Measurements from ENCODE around the gene REEP2. TPM values are rescaled to one million over a fixed set of nuclear protein-coding genes. Genes with fewer than 3 reads are reported as not detected.
A peak's percentile ranks its signal among the peaks of the same experiment; 100 is the strongest.

The REEP2 gene
- polyA plus RNA-seq, 2 of the 4 experiments (the other 2 are of a cell fraction) = 4.6 to 5.1 TPM

DNA sequence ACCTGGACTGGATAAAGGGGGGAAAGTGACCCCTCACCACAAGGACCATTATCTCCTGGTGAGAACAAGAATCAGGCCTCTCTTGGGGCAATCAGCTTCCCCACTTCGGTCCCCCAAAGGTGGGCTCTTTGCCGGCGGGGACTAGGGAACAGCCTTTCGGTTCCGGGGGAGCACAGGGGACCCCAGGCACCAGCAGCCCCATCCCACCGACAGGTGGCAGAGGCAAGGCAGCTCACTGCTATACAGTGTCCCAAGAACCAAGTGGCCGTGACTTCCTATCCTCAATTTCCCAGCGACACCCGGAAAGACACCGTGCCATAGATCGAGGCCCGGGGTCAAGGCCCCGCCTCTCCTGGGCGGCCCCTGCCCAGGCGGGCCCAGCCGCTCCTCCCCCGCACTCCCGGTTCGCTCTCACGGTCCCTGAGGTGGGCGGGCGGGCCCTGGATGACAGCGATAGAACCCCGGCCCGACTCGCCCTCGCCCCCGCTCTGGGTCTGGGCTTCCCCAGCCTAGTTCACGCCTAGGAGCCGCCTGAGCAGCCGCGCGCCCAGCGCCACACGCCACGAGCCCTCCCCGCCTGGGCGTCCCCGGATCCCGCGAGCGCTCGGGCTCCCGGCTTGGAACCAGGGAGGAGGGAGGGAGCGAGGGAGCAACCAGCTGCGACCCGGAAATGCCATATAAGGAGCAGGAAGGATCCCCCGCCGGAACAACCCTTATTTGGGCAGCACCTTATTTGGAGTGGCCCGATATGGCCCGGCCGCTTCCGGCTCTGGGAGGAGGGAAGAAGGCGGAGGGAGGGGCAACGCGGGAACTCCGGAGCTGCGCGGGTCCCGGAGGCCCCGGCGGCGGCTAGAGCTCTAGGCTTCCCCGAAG, 25.8 kb downstream of the REEP2 start:
- H3K27ac ChIP-seq = peak overlapping the region; percentile 95 to 96
- H3K4me3 ChIP-seq = peak overlapping the region; percentile 66
- ATAC-seq (peak; percentile 60 to 75), FAIRE-seq (no peak), DNase-seq (ENCODE audit: low read depth in 1 of 2, low spot score in 1 of 2) (peak; percentile 94 to 97)
- ChIA-PET CTCF (interaction anchor here (1.0 to 14.7 kb wide), 18 partner anchors 9 to 285 kb away, joined by 3 to 199 read pairs (median 4); no protein-coding TSS in a partner anchor), POLR2A (interaction anchor here (0.6 to 3.3 kb wide), 22 partner anchors 9 to 251 kb away, joined by 3 to 34 read pairs (median 4); partner anchors contain the start of genes CDC23, CDC25C, ETF1 and FAM53C)
- no peaks in the 10 kb centered on the region for H3K9me3 ChIP-seq
- H3K4me1 ChIP-seq = peaks cover 12% of the 10 kb centered on the region
- peak overlapping the region; percentile 95 for H3K4me2 ChIP-seq
- WGBS (ENCODE audit: missing lambda C conversion rate) = 2% methylated on average over 27 of the region's 64 CpGs
- no peak for TF ChIP-seq FOXS1 (CRISPR knock-in tag; IDR thresholded peaks at IDR 0.05)
- TF ChIP-seq, protein P1, sequence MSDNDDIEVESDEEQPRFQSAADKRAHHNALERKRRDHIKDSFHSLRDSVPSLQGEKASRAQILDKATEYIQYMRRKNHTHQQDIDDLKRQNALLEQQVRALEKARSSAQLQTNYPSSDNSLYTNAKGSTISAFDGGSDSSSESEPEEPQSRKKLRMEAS (IDR thresholded peaks at IDR 0.05) = peak; percentile 51; the same call in 1 of the 2 replicates
- 0 out of 2 replicates have a peak, but pooled peaks have one; percentile 59 for TF ChIP-seq TFCP2L1 (CRISPR knock-in tag; IDR thresholded peaks at IDR 0.05)
- TF ChIP-seq SREBF2 (IDR thresholded peaks at IDR 0.05) = no peak
- 0 out of 2 replicates have a peak, but pooled peaks have one; percentile 21 for TF ChIP-seq HOXB5 (CRISPR knock-in tag; IDR thresholded peaks at IDR 0.05)
- TF ChIP-seq RARB (CRISPR knock-in tag; IDR thresholded peaks at IDR 0.05) = peak; percentile 15; the same call in 1 of the 2 replicates
- TF ChIP-seq ZFP36 (IDR thresholded peaks at IDR 0.05; ENCODE audit: borderline replicate concordance, partially characterized antibody) = peak; percentile 100
- TF ChIP-seq, protein P2, sequence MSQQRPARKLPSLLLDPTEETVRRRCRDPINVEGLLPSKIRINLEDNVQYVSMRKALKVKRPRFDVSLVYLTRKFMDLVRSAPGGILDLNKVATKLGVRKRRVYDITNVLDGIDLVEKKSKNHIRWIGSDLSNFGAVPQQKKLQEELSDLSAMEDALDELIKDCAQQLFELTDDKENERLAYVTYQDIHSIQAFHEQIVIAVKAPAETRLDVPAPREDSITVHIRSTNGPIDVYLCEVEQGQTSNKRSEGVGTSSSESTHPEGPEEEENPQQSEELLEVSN (IDR thresholded peaks at IDR 0.05; ENCODE audit: borderline replicate concordance, low read depth) = peak; percentile 29; the same call in 1 of the 2 replicates
- TF ChIP-seq, protein P3, sequence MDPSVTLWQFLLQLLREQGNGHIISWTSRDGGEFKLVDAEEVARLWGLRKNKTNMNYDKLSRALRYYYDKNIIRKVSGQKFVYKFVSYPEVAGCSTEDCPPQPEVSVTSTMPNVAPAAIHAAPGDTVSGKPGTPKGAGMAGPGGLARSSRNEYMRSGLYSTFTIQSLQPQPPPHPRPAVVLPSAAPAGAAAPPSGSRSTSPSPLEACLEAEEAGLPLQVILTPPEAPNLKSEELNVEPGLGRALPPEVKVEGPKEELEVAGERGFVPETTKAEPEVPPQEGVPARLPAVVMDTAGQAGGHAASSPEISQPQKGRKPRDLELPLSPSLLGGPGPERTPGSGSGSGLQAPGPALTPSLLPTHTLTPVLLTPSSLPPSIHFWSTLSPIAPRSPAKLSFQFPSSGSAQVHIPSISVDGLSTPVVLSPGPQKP (IDR thresholded peaks at IDR 0.05; ENCODE audit: low read depth, low read length) = peak; percentile 100
- TF ChIP-seq MAZ (IDR thresholded peaks at IDR 0.05; ENCODE audit: borderline replicate concordance, low read depth, low read length) = peak; percentile 79; the same call in 1 of the 2 replicates
- TF ChIP-seq, protein P4, sequence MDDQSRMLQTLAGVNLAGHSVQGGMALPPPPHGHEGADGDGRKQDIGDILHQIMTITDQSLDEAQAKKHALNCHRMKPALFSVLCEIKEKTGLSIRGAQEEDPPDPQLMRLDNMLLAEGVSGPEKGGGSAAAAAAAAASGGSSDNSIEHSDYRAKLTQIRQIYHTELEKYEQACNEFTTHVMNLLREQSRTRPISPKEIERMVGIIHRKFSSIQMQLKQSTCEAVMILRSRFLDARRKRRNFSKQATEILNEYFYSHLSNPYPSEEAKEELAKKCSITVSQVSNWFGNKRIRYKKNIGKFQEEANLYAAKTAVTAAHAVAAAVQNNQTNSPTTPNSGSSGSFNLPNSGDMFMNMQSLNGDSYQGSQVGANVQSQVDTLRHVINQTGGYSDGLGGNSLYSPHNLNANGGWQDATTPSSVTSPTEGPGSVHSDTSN (IDR thresholded peaks at IDR 0.05) = no peak
- TF ChIP-seq POLR2AphosphoS2 (conservative IDR thresholded peaks at IDR 0.05; ENCODE audit: low read length) = 0 out of 2 replicates have a peak, but pooled peaks have one; percentile 20
- TF ChIP-seq FOSB (CRISPR knock-in tag; IDR thresholded peaks at IDR 0.05) = no peak; the same call in 1 of the 2 replicates
- TF ChIP-seq KDM5A (IDR thresholded peaks at IDR 0.05) = no peak
- TF ChIP-seq, protein P5, sequence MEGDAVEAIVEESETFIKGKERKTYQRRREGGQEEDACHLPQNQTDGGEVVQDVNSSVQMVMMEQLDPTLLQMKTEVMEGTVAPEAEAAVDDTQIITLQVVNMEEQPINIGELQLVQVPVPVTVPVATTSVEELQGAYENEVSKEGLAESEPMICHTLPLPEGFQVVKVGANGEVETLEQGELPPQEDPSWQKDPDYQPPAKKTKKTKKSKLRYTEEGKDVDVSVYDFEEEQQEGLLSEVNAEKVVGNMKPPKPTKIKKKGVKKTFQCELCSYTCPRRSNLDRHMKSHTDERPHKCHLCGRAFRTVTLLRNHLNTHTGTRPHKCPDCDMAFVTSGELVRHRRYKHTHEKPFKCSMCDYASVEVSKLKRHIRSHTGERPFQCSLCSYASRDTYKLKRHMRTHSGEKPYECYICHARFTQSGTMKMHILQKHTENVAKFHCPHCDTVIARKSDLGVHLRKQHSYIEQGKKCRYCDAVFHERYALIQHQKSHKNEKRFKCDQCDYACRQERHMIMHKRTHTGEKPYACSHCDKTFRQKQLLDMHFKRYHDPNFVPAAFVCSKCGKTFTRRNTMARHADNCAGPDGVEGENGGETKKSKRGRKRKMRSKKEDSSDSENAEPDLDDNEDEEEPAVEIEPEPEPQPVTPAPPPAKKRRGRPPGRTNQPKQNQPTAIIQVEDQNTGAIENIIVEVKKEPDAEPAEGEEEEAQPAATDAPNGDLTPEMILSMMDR (IDR thresholded peaks at IDR 0.05) = peak; percentile 47; the same call in 2 of the 3 replicates
- no peak for TF ChIP-seq SMC3 (IDR thresholded peaks at IDR 0.05)
- no peak for TF ChIP-seq BHLHE40 (IDR thresholded peaks at IDR 0.05; ENCODE audit: low read depth, low read length)
- TF ChIP-seq MYC (IDR thresholded peaks at IDR 0.05; ENCODE audit: borderline replicate concordance, low read length) = no peak; the same call in 1 of the 2 replicates
- TF ChIP-seq HDAC2 (IDR thresholded peaks at IDR 0.05) = no peak
- peak; percentile 57; the same call in 1 of the 2 replicates for TF ChIP-seq PHF8 (IDR thresholded peaks at IDR 0.05; ENCODE audit: borderline replicate concordance, low read depth)
- TF ChIP-seq, protein P6, sequence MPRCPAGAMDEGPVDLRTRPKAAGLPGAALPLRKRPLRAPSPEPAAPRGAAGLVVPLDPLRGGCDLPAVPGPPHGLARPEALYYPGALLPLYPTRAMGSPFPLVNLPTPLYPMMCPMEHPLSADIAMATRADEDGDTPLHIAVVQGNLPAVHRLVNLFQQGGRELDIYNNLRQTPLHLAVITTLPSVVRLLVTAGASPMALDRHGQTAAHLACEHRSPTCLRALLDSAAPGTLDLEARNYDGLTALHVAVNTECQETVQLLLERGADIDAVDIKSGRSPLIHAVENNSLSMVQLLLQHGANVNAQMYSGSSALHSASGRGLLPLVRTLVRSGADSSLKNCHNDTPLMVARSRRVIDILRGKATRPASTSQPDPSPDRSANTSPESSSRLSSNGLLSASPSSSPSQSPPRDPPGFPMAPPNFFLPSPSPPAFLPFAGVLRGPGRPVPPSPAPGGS (IDR thresholded peaks at IDR 0.05) = peak; percentile 58; the same call in 1 of the 3 replicates
- no peak for TF ChIP-seq EHF (CRISPR knock-in tag; IDR thresholded peaks at IDR 0.05)
- TF ChIP-seq, protein P7, sequence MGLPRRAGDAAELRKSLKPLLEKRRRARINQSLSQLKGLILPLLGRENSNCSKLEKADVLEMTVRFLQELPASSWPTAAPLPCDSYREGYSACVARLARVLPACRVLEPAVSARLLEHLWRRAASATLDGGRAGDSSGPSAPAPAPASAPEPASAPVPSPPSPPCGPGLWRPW (IDR thresholded peaks at IDR 0.05) = no peak
- TF ChIP-seq NPAS2 (CRISPR knock-in tag; IDR thresholded peaks at IDR 0.05; ENCODE audit: borderline replicate concordance) = no peak
- TF ChIP-seq, protein P8, sequence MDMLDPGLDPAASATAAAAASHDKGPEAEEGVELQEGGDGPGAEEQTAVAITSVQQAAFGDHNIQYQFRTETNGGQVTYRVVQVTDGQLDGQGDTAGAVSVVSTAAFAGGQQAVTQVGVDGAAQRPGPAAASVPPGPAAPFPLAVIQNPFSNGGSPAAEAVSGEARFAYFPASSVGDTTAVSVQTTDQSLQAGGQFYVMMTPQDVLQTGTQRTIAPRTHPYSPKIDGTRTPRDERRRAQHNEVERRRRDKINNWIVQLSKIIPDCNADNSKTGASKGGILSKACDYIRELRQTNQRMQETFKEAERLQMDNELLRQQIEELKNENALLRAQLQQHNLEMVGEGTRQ (IDR thresholded peaks at IDR 0.05) = no peak
- TF ChIP-seq, protein P9, sequence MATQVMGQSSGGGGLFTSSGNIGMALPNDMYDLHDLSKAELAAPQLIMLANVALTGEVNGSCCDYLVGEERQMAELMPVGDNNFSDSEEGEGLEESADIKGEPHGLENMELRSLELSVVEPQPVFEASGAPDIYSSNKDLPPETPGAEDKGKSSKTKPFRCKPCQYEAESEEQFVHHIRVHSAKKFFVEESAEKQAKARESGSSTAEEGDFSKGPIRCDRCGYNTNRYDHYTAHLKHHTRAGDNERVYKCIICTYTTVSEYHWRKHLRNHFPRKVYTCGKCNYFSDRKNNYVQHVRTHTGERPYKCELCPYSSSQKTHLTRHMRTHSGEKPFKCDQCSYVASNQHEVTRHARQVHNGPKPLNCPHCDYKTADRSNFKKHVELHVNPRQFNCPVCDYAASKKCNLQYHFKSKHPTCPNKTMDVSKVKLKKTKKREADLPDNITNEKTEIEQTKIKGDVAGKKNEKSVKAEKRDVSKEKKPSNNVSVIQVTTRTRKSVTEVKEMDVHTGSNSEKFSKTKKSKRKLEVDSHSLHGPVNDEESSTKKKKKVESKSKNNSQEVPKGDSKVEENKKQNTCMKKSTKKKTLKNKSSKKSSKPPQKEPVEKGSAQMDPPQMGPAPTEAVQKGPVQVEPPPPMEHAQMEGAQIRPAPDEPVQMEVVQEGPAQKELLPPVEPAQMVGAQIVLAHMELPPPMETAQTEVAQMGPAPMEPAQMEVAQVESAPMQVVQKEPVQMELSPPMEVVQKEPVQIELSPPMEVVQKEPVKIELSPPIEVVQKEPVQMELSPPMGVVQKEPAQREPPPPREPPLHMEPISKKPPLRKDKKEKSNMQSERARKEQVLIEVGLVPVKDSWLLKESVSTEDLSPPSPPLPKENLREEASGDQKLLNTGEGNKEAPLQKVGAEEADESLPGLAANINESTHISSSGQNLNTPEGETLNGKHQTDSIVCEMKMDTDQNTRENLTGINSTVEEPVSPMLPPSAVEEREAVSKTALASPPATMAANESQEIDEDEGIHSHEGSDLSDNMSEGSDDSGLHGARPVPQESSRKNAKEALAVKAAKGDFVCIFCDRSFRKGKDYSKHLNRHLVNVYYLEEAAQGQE (IDR thresholded peaks at IDR 0.05) = peak; percentile 76
